KMS-11 (cell line): ENCODE results near the gene MAPK4.

Experiments used
- H2AFZ ChIP-seq: fragments of 200-600 bp; sonication (generic); 2 replicates; pipeline ENCODE4 v1.6.1; 2016; ENCODE audit warnings: antibody characterized with exemption, mixed run types, low read depth
- H3K27ac ChIP-seq: fragments of 200-600 bp; sonication (generic); 2 replicates; pipeline ENCODE4 v1.6.1; 2016; ENCODE audit warnings: mild to moderate bottlenecking, mixed run types
- H3K27me3 ChIP-seq: fragments of 200-600 bp; sonication (generic); 2 replicates; pipeline ENCODE4 v1.6.1; 2017; ENCODE audit warnings: mild to moderate bottlenecking, low read depth, mixed run types, moderate library complexity; ENCODE audit not compliant: insufficient read depth
- H3K36me3 ChIP-seq: fragments of 200-600 bp; sonication (generic); 2 replicates; pipeline ENCODE4 v1.6.1; 2017; ENCODE audit warnings: mild to moderate bottlenecking, mixed run types; ENCODE audit not compliant: insufficient read depth
- H3K4me1 ChIP-seq: fragments of 200-600 bp; sonication (generic); 2 replicates; pipeline ENCODE4 v1.6.1; 2016; ENCODE audit warnings: mild to moderate bottlenecking, low read depth, mixed run types; ENCODE audit not compliant: poor library complexity, severe bottlenecking
- H3K4me2 ChIP-seq: fragments of 200-600 bp; sonication (generic); 2 replicates; pipeline ENCODE4 v1.7.0; 2016; ENCODE audit warnings: mild to moderate bottlenecking, mixed run types
- H3K4me3 ChIP-seq: fragments of 200-600 bp; sonication (generic); IDR thresholded peaks from 2 replicates; pipeline ENCODE4 v1.6.1; 2017; ENCODE audit warnings: low read depth, low read length, mixed read lengths; ENCODE audit not compliant: insufficient read depth
- H3K79me2 ChIP-seq: fragments of 200-600 bp; sonication (generic); 2 replicates; pipeline ENCODE4 v1.6.1; 2016; ENCODE audit warnings: low read depth, mixed run types; ENCODE audit not compliant: insufficient read depth
- H3K9ac ChIP-seq: fragments of 200-600 bp; sonication (generic); 2 replicates; pipeline ENCODE4 v1.6.1; 2016; ENCODE audit warnings: mild to moderate bottlenecking, mixed run types
- H4K20me1 ChIP-seq: fragments of 200-600 bp; sonication (generic); 2 replicates; pipeline ENCODE4 v1.6.1; 2016; ENCODE audit warnings: mild to moderate bottlenecking, mixed run types; ENCODE audit not compliant: insufficient read depth
- CTCF ChIP-seq: fragments of 200-600 bp; sonication (generic); conservative IDR thresholded peaks from 2 replicates; pipeline ENCODE4 v1.6.1; 2017; ENCODE audit warnings: low read depth, mild to moderate bottlenecking, antibody characterized with exemption, low read length, moderate library complexity, mixed read lengths

Gene MAPK4

DNA sequence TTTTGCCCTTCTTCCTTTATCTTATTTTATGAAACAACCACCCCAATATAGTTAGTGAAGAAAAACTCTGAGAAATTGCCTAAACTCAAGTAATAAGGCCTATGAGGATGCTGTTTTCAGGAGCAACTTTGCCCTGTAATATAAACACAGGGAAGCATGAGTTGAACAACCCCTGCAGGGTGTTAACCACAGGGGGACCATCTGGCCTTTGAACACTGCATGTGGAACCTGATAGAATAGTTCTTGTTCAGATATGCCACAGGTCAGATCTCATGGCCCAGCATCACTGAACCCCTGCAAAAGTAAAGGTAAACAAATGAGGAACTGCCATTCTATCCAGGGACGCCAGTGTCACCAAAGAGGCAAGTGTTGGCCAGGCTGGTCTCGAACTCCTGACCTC lies 82.6 kb downstream of the MAPK4 start:
- no peak overlapping the region for H3K4me3 ChIP-seq
- no peak for TF ChIP-seq CTCF
- H3K27ac ChIP-seq = no peak overlapping the region
- H3K9ac ChIP-seq = no peak overlapping the region
- no peaks in the 10 kb centered on the region for H3K27me3 ChIP-seq
- no peak overlapping the region for H3K4me2 ChIP-seq
- no peaks in the 10 kb centered on the region for H3K79me2 ChIP-seq
- H3K36me3 ChIP-seq = no peaks in the 10 kb centered on the region
- no peaks in the 10 kb centered on the region for H3K4me1 ChIP-seq
- H4K20me1 ChIP-seq = no peaks in the 10 kb centered on the region
- no peak overlapping the region for H2AFZ ChIP-seq

- H3K9ac ChIP-seq = no peak overlapping the region
- no peaks in the 10 kb centered on the region for H3K36me3 ChIP-seq
- H2AFZ ChIP-seq = no peak overlapping the region
- no peak overlapping the region for H3K4me2 ChIP-seq
- H3K27ac ChIP-seq = no peak overlapping the region
- H3K79me2 ChIP-seq = no peaks in the 10 kb centered on the region
- no peaks in the 10 kb centered on the region for H3K27me3 ChIP-seq
- no peak overlapping the region for H3K4me3 ChIP-seq
- no peaks in the 10 kb centered on the region for H4K20me1 ChIP-seq
- no peaks in the 10 kb centered on the region for H3K4me1 ChIP-seq
- TF ChIP-seq CTCF = no peak
Observed at GRCh38 chr18:50644146-50644545, 84.3 kb downstream of the MAPK4 start.

DNA sequence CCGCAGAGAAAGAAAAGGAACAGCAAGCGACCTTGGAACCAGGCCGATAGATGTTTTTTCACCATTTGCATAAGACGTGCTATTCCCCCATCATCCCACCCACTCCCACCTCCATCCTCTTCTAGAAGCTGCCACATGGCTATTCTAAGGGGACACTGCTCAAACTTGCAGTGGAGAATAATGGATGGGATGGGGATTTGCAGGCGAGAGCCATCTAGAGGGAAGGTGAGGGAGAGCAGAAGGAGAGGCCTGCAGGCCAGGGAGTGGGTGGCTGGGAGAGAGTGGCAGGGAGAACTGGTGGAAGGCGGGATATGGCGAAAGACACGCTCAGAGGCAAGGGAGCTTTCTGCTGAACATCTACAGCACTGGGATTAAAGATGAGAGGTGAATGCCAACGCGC lies 84.9 kb downstream of the MAPK4 start:
- H4K20me1 ChIP-seq = no peaks in the 10 kb centered on the region
- no peaks in the 10 kb centered on the region for H3K4me1 ChIP-seq
- no peaks in the 10 kb centered on the region for H3K79me2 ChIP-seq
- no peak for TF ChIP-seq CTCF
- no peak overlapping the region for H3K4me2 ChIP-seq
- H3K27ac ChIP-seq = no peak overlapping the region
- no peaks in the 10 kb centered on the region for H3K27me3 ChIP-seq
- no peak overlapping the region for H3K9ac ChIP-seq
- no peaks in the 10 kb centered on the region for H3K36me3 ChIP-seq
- H3K4me3 ChIP-seq = no peak overlapping the region
- no peak overlapping the region for H2AFZ ChIP-seq

GRCh38 chr18:50647237-50647636 lies 87.3 kb downstream of the MAPK4 start:
- Histone ChIP-seq H3K27ac (no peak overlapping the region), H4K20me1 (no peaks in the 10 kb centered on the region), H3K36me3 (no peaks in the 10 kb centered on the region), H3K4me2 (no peak overlapping the region), H3K9ac (no peak overlapping the region), H3K4me3 (no peak overlapping the region), H3K79me2 (no peaks in the 10 kb centered on the region), H3K4me1 (no peaks in the 10 kb centered on the region), H3K27me3 (no peaks in the 10 kb centered on the region), H2AFZ (no peak overlapping the region)
- TF ChIP-seq CTCF = no peak

DNA sequence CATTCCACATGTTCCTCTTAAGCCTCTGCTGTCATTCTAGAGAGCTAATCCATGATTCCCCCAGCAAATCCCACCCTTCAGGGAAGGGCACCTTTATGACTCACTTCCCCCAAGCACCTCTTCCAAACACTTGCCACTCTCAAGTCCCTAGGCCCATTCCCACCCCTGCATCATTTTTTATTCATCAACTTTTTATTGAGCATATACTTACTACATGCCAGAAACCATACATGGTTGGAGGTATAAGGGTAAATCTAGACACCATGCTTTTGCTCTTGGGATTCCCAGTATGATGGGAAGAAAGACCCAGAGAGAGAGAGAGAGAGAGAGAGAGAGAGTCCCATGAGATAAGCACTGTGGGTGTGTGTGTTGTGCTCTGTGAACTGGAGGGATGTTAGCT lies 87.9 kb downstream of the MAPK4 start:
- no peaks in the 10 kb centered on the region for H3K27me3 ChIP-seq
- H2AFZ ChIP-seq = no peak overlapping the region
- no peaks in the 10 kb centered on the region for H4K20me1 ChIP-seq
- no peaks in the 10 kb centered on the region for H3K79me2 ChIP-seq
- no peaks in the 10 kb centered on the region for H3K36me3 ChIP-seq
- H3K9ac ChIP-seq = no peak overlapping the region
- H3K4me3 ChIP-seq = no peak overlapping the region
- no peak overlapping the region for H3K27ac ChIP-seq
- no peaks in the 10 kb centered on the region for H3K4me1 ChIP-seq
- H3K4me2 ChIP-seq = no peak overlapping the region
- no peak for TF ChIP-seq CTCF
